ENCODE measurements around the gene DDR1.

Gene DDR1

GRCh38 chr6:30881392-30882203, 2.7 kb upstream of the DDR1 start:
- no peak for DNase-seq

GRCh38 chr6:30882204-30882758, 2.0 kb upstream of the DDR1 start:
- DNase-seq, result no peak

- no peak for DNase-seq
These were observed 1.3 kb upstream of the DDR1 start for GRCh38 chr6:30882759-30883684.

- peak; percentile 15 for DNase-seq
These were observed 482 bp downstream of the DDR1 start for GRCh38 chr6:30884521-30885480.

- no peak for DNase-seq
These were observed 1.2 kb downstream of the DDR1 start for GRCh38 chr6:30885481-30885998.

DNA sequence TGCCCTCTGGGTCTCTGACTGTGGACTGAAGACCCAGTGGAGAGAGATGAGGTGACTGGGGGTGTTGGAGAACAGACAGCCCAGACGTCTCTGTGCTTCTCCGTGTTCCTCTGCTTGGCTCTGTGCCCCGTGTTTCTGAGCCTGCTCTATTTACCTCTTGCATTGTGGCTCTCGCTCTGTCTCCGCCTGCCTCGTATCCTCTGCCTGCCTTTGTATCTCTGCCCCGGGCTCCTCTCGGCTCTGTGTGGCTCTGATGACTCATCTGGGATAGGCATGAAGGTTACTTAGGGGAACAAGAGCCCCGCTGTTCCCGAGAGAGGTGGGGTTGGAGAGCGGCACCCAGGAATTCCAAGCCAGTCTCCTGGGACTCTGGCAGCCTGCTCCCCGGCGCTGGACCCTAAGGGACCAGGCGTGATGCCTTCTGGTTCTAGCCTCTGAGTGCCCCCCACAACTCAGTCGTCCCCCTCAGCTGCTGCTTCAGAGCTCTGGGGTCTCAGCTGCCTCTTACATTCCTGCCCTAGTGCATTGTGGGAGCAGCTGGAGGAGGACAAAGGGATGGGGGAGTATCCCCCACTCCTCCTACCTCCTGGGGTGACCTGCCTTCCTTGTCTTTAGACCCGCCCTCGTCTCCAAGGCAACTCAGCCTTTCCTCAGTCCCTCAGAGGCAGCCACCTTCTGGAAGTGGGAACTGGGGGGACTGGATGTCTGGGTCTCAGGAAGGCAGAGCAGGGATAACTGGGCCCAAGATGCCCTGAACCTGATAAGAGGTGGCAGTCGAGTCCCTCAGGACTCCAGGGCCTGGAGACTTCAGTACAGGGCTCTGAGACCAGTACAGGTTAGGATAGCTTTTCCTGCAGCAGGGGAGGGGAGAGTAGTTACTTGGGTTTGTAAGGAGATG, 1.9 kb downstream of the DDR1 start:
- DNase-seq, result no peak

DNA sequence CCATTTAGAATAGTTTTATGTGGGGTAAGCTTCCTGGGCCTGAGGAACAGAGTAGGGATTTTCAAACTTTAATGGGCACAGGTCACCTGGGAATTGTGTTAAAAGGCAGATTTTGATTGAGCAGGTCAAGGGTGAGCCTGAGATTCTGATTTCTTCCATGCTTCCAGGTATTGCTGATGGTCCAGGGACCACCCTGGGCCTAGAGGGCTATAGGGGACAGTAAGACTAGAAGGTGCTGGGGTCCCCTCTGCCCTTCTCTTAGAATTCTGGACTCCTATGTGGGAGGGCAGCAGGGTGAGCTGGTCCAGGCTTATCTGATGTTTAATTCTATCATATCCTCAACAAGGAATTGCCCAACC, 2.6 kb downstream of the DDR1 start:
- no peak for DNase-seq

DNA sequence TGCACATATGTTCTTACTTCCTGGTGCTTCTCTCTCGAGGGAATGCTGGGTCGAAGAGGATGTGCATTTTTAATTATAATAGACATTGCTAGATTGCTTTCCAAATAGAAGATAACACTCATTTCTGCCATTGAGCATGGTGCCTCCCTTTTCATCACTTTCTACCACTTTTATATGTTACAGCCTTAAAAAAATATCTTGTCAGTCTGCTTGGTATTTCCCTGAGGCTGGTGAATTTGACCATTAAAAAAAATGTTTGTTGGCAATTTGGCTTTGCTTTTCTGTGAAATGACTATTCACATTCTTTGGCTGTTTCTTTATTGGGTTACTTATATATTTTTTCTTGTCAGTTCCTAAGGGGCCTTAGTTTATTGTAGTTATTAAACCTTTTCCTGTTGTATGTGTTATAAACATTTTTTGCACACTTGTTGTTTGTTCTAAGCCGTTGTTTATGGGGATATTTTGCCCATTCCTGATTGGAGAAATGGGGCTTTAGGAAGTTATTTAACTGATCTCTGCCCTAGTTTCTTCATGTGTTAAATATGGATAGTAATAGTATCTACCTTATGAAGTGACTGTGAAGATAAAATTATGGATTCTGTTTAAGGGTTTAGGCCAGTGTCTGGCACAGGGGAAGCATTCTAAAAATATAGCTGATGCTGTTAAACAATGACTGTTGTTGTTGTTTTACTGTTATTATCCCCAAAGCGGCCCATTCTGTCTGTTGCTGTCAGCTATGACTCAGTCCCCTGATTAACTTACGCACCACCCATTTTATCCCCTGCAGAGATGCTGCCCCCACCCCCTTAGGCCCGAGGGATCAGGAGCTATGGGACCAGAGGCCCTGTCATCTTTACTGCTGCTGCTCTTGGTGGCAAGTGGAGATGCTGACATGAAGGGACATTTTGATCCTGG, 3.8 kb downstream of the DDR1 start:
- no peak for DNase-seq

DNA sequence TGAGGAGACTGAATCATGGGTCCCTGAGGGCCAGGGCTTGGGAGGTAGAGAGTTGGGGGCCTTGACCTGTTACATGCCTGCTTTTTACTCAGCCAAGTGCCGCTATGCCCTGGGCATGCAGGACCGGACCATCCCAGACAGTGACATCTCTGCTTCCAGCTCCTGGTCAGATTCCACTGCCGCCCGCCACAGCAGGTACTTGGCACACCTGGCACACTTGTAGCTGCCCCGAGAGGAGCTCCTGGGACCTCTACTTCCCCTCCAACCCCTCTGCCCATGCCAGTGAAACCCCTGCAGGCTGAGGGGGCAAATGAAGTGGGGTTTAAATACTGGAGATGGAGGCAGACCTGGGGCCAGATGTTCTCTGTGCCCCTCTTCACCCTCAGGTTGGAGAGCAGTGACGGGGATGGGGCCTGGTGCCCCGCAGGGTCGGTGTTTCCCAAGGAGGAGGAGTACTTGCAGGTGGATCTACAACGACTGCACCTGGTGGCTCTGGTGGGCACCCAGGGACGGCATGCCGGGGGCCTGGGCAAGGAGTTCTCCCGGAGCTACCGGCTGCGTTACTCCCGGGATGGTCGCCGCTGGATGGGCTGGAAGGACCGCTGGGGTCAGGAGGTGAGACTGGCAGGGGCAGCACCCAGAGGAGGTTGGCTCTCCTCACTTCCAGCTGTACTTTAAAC, 4.6 kb downstream of the DDR1 start:
- DNase-seq, result no peak

DNA sequence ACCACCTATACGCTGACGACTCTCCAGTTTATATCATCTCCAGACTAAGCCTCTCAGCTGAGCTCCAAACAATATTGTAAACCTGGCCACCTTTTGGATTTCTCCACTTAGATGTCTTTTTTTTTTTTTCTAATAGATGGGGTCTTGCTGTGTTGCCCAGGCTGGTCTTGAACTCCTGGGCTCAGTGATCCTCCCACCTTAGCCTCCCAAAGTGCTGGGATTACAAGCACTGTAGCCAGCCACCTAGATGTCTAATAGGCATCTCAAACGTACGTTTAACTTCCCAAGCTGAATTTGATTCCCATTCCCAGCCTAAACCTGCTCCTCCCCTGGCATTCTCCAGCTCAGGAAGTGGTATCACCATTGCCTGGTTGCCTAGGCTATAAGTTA, 5.2 kb downstream of the DDR1 start:
- DNase-seq, result no peak

DNA sequence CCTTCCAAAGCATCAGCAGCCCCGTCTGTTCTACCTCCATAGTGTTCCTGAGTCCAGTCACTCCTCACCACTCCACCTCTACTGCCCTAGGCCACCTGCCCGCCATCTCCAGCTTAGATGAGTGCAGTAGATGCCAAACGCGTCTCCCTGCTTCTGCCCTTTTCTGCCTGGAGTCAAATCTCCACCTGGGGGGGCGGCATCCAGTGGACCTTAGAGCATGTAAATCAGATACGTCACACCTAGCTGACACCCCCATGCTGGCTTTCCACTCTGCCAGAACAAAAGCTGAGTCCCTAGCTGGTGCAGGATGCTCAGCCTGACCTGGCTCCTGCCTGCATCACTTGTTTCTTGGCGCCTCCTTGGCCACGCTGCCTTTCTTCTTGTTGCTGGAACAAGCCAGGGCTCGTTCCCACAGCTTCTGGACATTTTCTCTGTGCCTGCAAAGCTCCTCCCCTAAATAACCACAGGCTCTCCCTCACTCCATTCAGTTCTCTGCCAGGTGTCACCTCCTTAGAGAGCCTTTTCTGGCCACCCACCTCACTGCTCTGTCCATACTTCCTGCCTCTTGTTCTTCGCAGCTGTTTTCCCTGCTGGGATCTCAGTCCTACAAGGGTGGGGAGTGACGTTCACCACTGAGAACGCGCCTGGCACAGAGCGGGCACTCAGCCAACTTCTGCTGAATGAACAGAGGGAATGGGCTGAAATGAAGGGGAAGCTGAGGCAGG, 5.8 kb downstream of the DDR1 start:
- DNase-seq, result no peak

DNA sequence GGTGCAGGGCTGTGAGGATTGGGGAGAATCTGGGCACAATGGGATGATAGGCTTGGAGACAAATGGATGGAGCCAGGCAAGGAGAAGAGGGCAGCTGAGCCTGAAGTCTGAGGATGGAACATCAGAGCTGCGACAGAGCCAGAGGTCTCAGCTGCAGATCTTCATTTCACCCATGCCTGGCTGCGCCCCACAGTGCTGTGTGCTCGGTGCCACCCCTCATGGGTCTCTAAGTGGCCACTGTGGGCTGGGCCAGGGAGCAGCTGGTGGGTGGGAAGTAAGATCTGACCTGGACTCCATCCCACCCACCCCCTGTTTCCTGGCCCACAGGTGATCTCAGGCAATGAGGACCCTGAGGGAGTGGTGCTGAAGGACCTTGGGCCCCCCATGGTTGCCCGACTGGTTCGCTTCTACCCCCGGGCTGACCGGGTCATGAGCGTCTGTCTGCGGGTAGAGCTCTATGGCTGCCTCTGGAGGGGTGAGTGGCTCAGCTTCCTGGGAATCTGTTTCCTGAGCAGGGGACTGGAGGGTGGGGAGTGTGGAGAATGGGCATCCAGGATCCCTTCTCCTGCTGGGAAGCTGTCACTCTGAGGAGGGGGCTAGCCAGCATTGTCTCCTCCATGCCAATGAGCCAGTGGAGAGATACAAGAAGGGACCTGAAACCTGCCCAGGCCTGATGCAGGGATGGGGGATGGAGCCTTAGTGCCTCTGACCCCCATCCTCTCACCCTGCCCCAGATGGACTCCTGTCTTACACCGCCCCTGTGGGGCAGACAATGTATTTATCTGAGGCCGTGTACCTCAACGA, 6.5 kb downstream of the DDR1 start:
- DNase-seq, result no peak

- DNase-seq, result no peak
These were observed 7.1 kb downstream of the DDR1 start for GRCh38 chr6:30891450-30891723.

DNA sequence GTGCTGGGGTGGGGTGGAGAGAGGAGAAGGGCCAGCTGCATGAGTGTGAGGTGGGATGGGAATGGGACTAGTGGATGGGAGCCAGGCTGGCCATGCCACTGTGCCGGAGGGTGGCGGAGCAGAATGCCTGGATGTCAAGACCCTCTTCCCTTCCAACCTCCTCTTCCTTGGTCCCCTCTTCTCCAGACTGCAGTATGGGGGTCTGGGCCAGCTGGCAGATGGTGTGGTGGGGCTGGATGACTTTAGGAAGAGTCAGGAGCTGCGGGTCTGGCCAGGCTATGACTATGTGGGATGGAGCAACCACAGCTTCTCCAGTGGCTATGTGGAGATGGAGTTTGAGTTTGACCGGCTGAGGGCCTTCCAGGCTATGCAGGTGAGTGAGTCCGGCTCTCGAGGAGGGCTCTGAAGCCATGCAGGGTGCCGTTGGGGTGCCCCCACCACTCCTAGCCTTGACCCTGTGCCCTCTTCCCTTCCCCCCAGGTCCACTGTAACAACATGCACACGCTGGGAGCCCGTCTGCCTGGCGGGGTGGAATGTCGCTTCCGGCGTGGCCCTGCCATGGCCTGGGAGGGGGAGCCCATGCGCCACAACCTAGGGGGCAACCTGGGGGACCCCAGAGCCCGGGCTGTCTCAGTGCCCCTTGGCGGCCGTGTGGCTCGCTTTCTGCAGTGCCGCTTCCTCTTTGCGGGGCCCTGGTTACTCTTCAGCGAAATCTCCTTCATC, 7.7 kb downstream of the DDR1 start:
- DNase-seq, result no peak

DNA sequence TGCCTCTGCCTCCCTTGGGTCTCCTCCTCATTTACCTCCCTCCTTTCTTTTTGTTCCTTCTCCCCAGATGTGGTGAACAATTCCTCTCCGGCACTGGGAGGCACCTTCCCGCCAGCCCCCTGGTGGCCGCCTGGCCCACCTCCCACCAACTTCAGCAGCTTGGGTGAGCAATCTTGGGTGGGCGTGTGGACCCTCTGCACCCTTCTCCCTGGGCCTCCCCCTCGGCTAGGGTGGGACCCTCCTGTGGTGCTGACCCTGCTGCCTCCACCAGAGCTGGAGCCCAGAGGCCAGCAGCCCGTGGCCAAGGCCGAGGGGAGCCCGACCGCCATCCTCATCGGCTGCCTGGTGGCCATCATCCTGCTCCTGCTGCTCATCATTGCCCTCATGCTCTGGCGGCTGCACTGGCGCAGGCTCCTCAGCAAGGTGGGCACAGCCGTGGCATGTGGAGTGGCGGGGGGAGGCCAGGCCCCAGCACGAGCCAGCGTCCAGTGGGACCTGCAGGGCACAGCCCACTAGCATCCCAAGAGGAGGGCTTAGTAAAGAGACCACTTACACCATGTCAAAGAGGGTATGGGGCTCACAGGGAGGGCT, 8.8 kb downstream of the DDR1 start:
- DNase-seq, result no peak

GRCh38 chr6:30893666-30894065, 9.3 kb downstream of the DDR1 start:
- no peak for DNase-seq

- no peak for DNase-seq
These were observed 10.1 kb downstream of the DDR1 start for GRCh38 chr6:30894381-30894780.

All from activated CD4-positive, alpha-beta T cell treated with anti-CD3 and anti-CD28 coated beads for 1 hour (primary cell).